ENCODE data around the gene DISP1. TPM values are rescaled to one million over a fixed set of nuclear protein-coding genes. Genes with fewer than 3 reads are reported as not detected.

Gene DISP1
- total and polyA plus RNA-seq, 10 of the 15 experiments (the other 5 are each of a cell fraction or from before 2014, with no cell fraction given): 0.11 to 1.4 (median 0.72) TPM

- DNase-seq (ENCODE audit: low read depth, low spot score) (no peak), FAIRE-seq (no peak), ATAC-seq (no peak)
- Histone ChIP-seq H3K27me3 (replicated peaks in 1 of 2; ENCODE audit: control insufficient read depth in 2 of 2, insufficient read depth in 2 of 2, low read length in 1 of 2) (no peaks in the 10 kb centered on the region), H2AFZ (ENCODE audit: control insufficient read depth, low read depth, low read length) (no peak overlapping the region), H3K4me2 (ENCODE audit: control insufficient read depth, insufficient read depth) (no peak overlapping the region), H3K4me1 (ENCODE audit: control insufficient read depth, insufficient read depth, low read length) (no peaks in the 10 kb centered on the region), H3K27ac (ENCODE audit: control insufficient read depth, insufficient read depth) (no peak overlapping the region), H3K9me3 (replicated peaks; ENCODE audit: control insufficient read depth, insufficient read depth, low read length) (no peaks in the 10 kb centered on the region), H3K79me2 (ENCODE audit: control insufficient read depth, insufficient read depth, low read length) (no peaks in the 10 kb centered on the region), H3K9ac (ENCODE audit: control insufficient read depth, insufficient read depth, low read length) (no peak overlapping the region), H3K4me3 (no peak overlapping the region), H3K36me3 (ENCODE audit: control insufficient read depth in 2 of 2, insufficient read depth in 2 of 2, low read length in 1 of 2) (no peaks in the 10 kb centered on the region), H4K20me1 (ENCODE audit: control insufficient read depth, insufficient read depth) (no peaks in the 10 kb centered on the region)
- 53% methylated on average over 1 of the region's 1 CpG for WGBS (ENCODE audit: insufficient coverage, insufficient replicate concordance, low lambda C conversion rate, missing lambda C conversion rate)
- CTCF ChIA-PET: interaction anchor here (0.6 to 1.5 kb wide), 3 partner anchors 24 to 1225 kb away, joined by 3 read pairs; no protein-coding TSS in a partner anchor
- TF ChIP-seq JUNB (IDR thresholded peaks at IDR 0.05) (peak; percentile 14), MTA2 (IDR thresholded peaks at IDR 0.05; ENCODE audit: low read depth) (no peak)
- intact Hi-C loops (cut with micrococcal nuclease; ENCODE audit: unreplicated experiment): loop anchor here (10.0 kb wide), 1 partner anchor 867 kb away; no protein-coding TSS in a partner anchor
- POLR2A ChIA-PET: no interaction called here
- RAD21 ChIA-PET (ENCODE audit: unreplicated experiment): interaction anchor here (0.7 kb wide), 1 partner anchor 272 kb away, joined by 3 read pairs; no protein-coding TSS in a partner anchor
- in situ Hi-C loops (cut with MboI): no loop called here
- no TSS peak for BruUV-seq (replicated peaks)
- SMC1A ChIA-PET (ENCODE audit: uncharacterized antibody, unreplicated experiment): interaction anchor here (1.0 to 1.1 kb wide), 2 partner anchors 9 to 70 kb away, joined by 3 read pairs; no protein-coding TSS in a partner anchor
Observed at GRCh38 chr1:222817529-222817928, 2.7 kb downstream of the DISP1 start.

GRCh38 chr1:222818171-222818570 lies 3.3 kb downstream of the DISP1 start:
- no peak overlapping the region for H3K4me3 ChIP-seq
- no peak overlapping the region for H3K9ac ChIP-seq (ENCODE audit: control insufficient read depth, insufficient read depth, low read length)
- H3K27me3 ChIP-seq (replicated peaks in 1 of 2; ENCODE audit: control insufficient read depth in 2 of 2, insufficient read depth in 2 of 2, low read length in 1 of 2): no peaks in the 10 kb centered on the region
- no peaks in the 10 kb centered on the region for H3K79me2 ChIP-seq (ENCODE audit: control insufficient read depth, insufficient read depth, low read length)
- POLR2A ChIA-PET: no interaction called here
- no peak for FAIRE-seq
- H4K20me1 ChIP-seq (ENCODE audit: control insufficient read depth, insufficient read depth): no peaks in the 10 kb centered on the region
- no peaks in the 10 kb centered on the region for H3K4me1 ChIP-seq (ENCODE audit: control insufficient read depth, insufficient read depth, low read length)
- BruUV-seq (replicated peaks): no TSS peak
- ATAC-seq: no peak
- in situ Hi-C loops (cut with MboI): no loop called here
- H3K9me3 ChIP-seq (replicated peaks; ENCODE audit: control insufficient read depth, insufficient read depth, low read length): no peaks in the 10 kb centered on the region
- CTCF ChIA-PET: interaction anchor here (1.5 kb wide), 1 partner anchor 25 kb away, joined by 3 read pairs; no protein-coding TSS in a partner anchor
- SMC1A ChIA-PET (ENCODE audit: uncharacterized antibody, unreplicated experiment): no interaction called here
- WGBS (ENCODE audit: insufficient coverage, insufficient replicate concordance, low lambda C conversion rate, missing lambda C conversion rate): 96% methylated on average over 1 of the region's 1 CpG
- H3K36me3 ChIP-seq (ENCODE audit: control insufficient read depth in 2 of 2, insufficient read depth in 2 of 2, low read length in 1 of 2): no peaks in the 10 kb centered on the region
- intact Hi-C loops (cut with micrococcal nuclease; ENCODE audit: unreplicated experiment): loop anchor here (10.0 kb wide), 1 partner anchor 867 kb away; no protein-coding TSS in a partner anchor
- no peak overlapping the region for H3K4me2 ChIP-seq (ENCODE audit: control insufficient read depth, insufficient read depth)
- H2AFZ ChIP-seq (ENCODE audit: control insufficient read depth, low read depth, low read length): no peak overlapping the region
- no peak for DNase-seq (ENCODE audit: low read depth, low spot score)
- RAD21 ChIA-PET (ENCODE audit: unreplicated experiment): no interaction called here
- H3K27ac ChIP-seq (ENCODE audit: control insufficient read depth, insufficient read depth): no peak overlapping the region
- TF ChIP-seq TCF3 (IDR thresholded peaks at IDR 0.05; ENCODE audit: borderline replicate concordance, insufficient read depth, low read depth, low read length) (no peak), BHLHE40 (IDR thresholded peaks at IDR 0.05; ENCODE audit: borderline replicate concordance in 1 of 2, low read depth in 2 of 2, low read length in 1 of 2) (no peak), BCLAF1 (IDR thresholded peaks at IDR 0.05) (no peak), STAT3 (IDR thresholded peaks at IDR 0.05; ENCODE audit: low read depth, low read length) (no peak), MXI1 (IDR thresholded peaks at IDR 0.05; ENCODE audit: low read depth, low read length) (no peak), BCL3 (IDR thresholded peaks at IDR 0.05; ENCODE audit: borderline replicate concordance, insufficient read depth, low read depth, low read length, poor library complexity, severe bottlenecking) (no peak), RBBP5 (conservative IDR thresholded peaks at IDR 0.05) (no peak), STAT1 (conservative IDR thresholded peaks at IDR 0.05) (no peak), ZSCAN29 (IDR thresholded peaks at IDR 0.05) (no peak), RB1 (IDR thresholded peaks at IDR 0.05; ENCODE audit: borderline replicate concordance) (no peak), GABPA (IDR thresholded peaks at IDR 0.05; ENCODE audit: low read depth) (no peak)

Data from GM12878 (cell line).